GM18951 (cell line): ENCODE data around the gene GMDS.

ENCODE experiments used
- POLR2A ChIP-seq: IDR thresholded peaks from 4 replicates; pipeline ENCODE4 v1.6.1; 2011; ENCODE audit warnings: mild to moderate bottlenecking; ENCODE audit not compliant: insufficient read length, insufficient read depth; ENCODE audit errors: extremely low read depth
- in situ Hi-C: fragments of 300-500 bp; cut with MboI; formaldehyde crosslinking; loops from one replicate; pipeline ENCODE4 v1.12.0; 2022; ENCODE audit warnings: low sequenced_read_pairs, mixed read lengths, inconsistent platforms; ENCODE audit not compliant: unreplicated experiment

GMDS gene

GRCh38 chr6:2209226-2209809 is 36.1 kb downstream of the GMDS start:
- in situ Hi-C loops = no loop called here
- TF ChIP-seq POLR2A = no peak

- TF ChIP-seq POLR2A = no peak
- in situ Hi-C loops = no loop called here
Observed at GRCh38 chr6:2208468-2208867, 36.9 kb downstream of the GMDS start.

- TF ChIP-seq POLR2A = no peak
- in situ Hi-C loops = no loop called here
Observed at GRCh38 chr6:2205396-2205795, 40.0 kb downstream of the GMDS start.

- TF ChIP-seq POLR2A = no peak
- in situ Hi-C loops = no loop called here
Observed at GRCh38 chr6:2204272-2204671, 41.1 kb downstream of the GMDS start.

- no peak for TF ChIP-seq POLR2A
- in situ Hi-C loops = no loop called here
Observed at GRCh38 chr6:2203264-2203663, 42.1 kb downstream of the GMDS start.

- in situ Hi-C loops = loop anchor here (25.0 kb wide), 1 partner anchor 586 kb away; the partner anchor contains the start of gene FOXC1
- TF ChIP-seq POLR2A = no peak
Observed at GRCh38 chr6:2197984-2198383, 47.4 kb downstream of the GMDS start.

GRCh38 chr6:2197177-2197671 is 48.2 kb downstream of the GMDS start:
- no peak for TF ChIP-seq POLR2A
- in situ Hi-C loops = loop anchor here (25.0 kb wide), 1 partner anchor 585 kb away; the partner anchor contains the start of gene FOXC1

GRCh38 chr6:2196079-2196679 is 49.2 kb downstream of the GMDS start:
- no peak for TF ChIP-seq POLR2A
- in situ Hi-C loops = loop anchor here (25.0 kb wide), 1 partner anchor 584 kb away; the partner anchor contains the start of gene FOXC1

- in situ Hi-C loops = loop anchor here (25.0 kb wide), 1 partner anchor 582 kb away; the partner anchor contains the start of gene FOXC1
- TF ChIP-seq POLR2A = no peak
Observed at GRCh38 chr6:2194643-2195042, 50.8 kb downstream of the GMDS start.

GRCh38 chr6:2193931-2194330 is 51.5 kb downstream of the GMDS start:
- TF ChIP-seq POLR2A = no peak
- in situ Hi-C loops = loop anchor here (25.0 kb wide), 1 partner anchor 582 kb away; the partner anchor contains the start of gene FOXC1

- in situ Hi-C loops = loop anchor here (25.0 kb wide), 1 partner anchor 581 kb away; the partner anchor contains the start of gene FOXC1
Observed at GRCh38 chr6:2192976-2193375, 52.4 kb downstream of the GMDS start.

GRCh38 chr6:2191390-2191740 is 54.0 kb downstream of the GMDS start:
- no peak for TF ChIP-seq POLR2A

More at GRCh38 chr6:2192976-2193375, 52.4 kb downstream of the GMDS start:
- TF ChIP-seq POLR2A = no peak

GRCh38 chr6:2190661-2191389 is 54.6 kb downstream of the GMDS start:
- TF ChIP-seq POLR2A = no peak
- in situ Hi-C loops = loop anchor here (25.0 kb wide), 1 partner anchor 579 kb away; the partner anchor contains the start of gene FOXC1

More at GRCh38 chr6:2191390-2191740, 54.0 kb downstream of the GMDS start:
- in situ Hi-C loops = loop anchor here (25.0 kb wide), 1 partner anchor 579 kb away; the partner anchor contains the start of gene FOXC1
